Neural cell (in vitro differentiated cells): Measurements from ENCODE around the gene CYP2W1. TPM values are rescaled to one million over a fixed set of nuclear protein-coding genes. Genes with fewer than 3 reads are reported as not detected.

Experiments
- H2AFZ ChIP-seq: fragments of 200-600, 300-800 bp; sonication (generic), shearing (Covaris generic); 2 replicates; pipeline ENCODE4 v1.6.0; 2014; ENCODE audit warnings: low read depth, mild to moderate bottlenecking, antibody characterized with exemption, low read length, moderate library complexity
- H3F3A ChIP-seq: fragments of 200-600 bp; shearing (Covaris generic); 2 replicates; pipeline ENCODE4 v1.6.1; 2016; ENCODE audit warnings: mild to moderate bottlenecking, moderate library complexity, mixed read lengths, antibody characterized with exemption, low read length; ENCODE audit not compliant: insufficient read depth, poor library complexity, severe bottlenecking
- H3K27ac ChIP-seq: fragments of 200-600, 300-800 bp; sonication (generic), shearing (Covaris generic); 2 replicates; pipeline ENCODE4 v1.5.1; 2014; ENCODE audit warnings: mild to moderate bottlenecking, low read length, moderate library complexity
- H3K27me3 ChIP-seq: fragments of 300-800, 200-600 bp; sonication (generic), shearing (Covaris generic); 2 replicates; pipeline ENCODE4 v1.6.0; 2014; ENCODE audit warnings: mild to moderate bottlenecking, low read depth, low read length, moderate library complexity; ENCODE audit not compliant: insufficient read depth
- H3K36me3 ChIP-seq: fragments of 300-800, 200-600 bp; sonication (generic), shearing (Covaris generic); 2 replicates; pipeline ENCODE4 v1.5.1; 2014; ENCODE audit warnings: mild to moderate bottlenecking, antibody characterized with exemption, low read length, moderate library complexity; ENCODE audit not compliant: insufficient read depth
- H3K4me2 ChIP-seq: fragments of 300-800, 200-600 bp; sonication (generic), shearing (Covaris generic); 2 replicates; pipeline ENCODE4 v1.6.0; 2014; ENCODE audit warnings: mild to moderate bottlenecking, low read length
- H3K4me3 ChIP-seq: fragments of 300-800, 200-600 bp; sonication (generic), shearing (Covaris generic); 2 replicates; pipeline ENCODE4 v1.5.1; 2014; ENCODE audit warnings: mild to moderate bottlenecking, low read length, moderate library complexity
- H3K79me2 ChIP-seq: fragments of 200-600 bp; shearing (Covaris generic); replicated peaks from 2 replicates; pipeline ENCODE4 v1.6.0; 2014; ENCODE audit warnings: mild to moderate bottlenecking, low read length, moderate library complexity; ENCODE audit not compliant: insufficient read depth
- H3K9ac ChIP-seq: fragments of 300-800, 200-600 bp; sonication (generic), shearing (Covaris generic); 2 replicates; pipeline ENCODE4 v1.6.1; 2016; ENCODE audit warnings: mild to moderate bottlenecking, low read length, mixed read lengths
- H3K9me2 ChIP-seq: fragments of 200-600 bp; shearing (Covaris generic); 2 replicates; pipeline ENCODE4 v1.6.1; 2016; ENCODE audit warnings: mild to moderate bottlenecking, low read length, mixed read lengths; ENCODE audit not compliant: insufficient read depth
- H3K9me3 ChIP-seq: fragments of 200-600, 300-800 bp; sonication (generic), shearing (Covaris generic); 2 replicates; pipeline ENCODE4 v1.6.1; 2016; ENCODE audit warnings: mild to moderate bottlenecking, mixed run types, low read length, moderate library complexity, mixed read lengths
- H4K20me1 ChIP-seq: fragments of 200-600 bp; shearing (Covaris generic); 2 replicates; pipeline ENCODE4 v1.6.1; 2016; ENCODE audit warnings: mild to moderate bottlenecking, mixed run types; ENCODE audit not compliant: insufficient read depth
- CTCF ChIP-seq: fragments of 450-650 bp; IDR thresholded peaks from 2 replicates; pipeline ENCODE4 v1.5.1; 2014; ENCODE audit warnings: antibody characterized with exemption, mild to moderate bottlenecking, moderate library complexity; ENCODE audit not compliant: poor library complexity, severe bottlenecking
- EP300 ChIP-seq: fragments of 450-650 bp; conservative IDR thresholded peaks from 2 replicates; pipeline ENCODE4 v1.6.1; 2014; ENCODE audit warnings: antibody characterized with exemption, mild to moderate bottlenecking, moderate library complexity; ENCODE audit not compliant: poor library complexity, severe bottlenecking
- EZH2 ChIP-seq: fragments of 200-600, 300-800 bp; shearing (Covaris generic), sonication (generic); IDR thresholded peaks from 2 replicates; pipeline ENCODE4 v1.6.1; 2014; ENCODE audit warnings: antibody characterized with exemption, low read length, borderline replicate concordance, mild to moderate bottlenecking; ENCODE audit not compliant: insufficient read depth, poor library complexity, severe bottlenecking
- MXI1 ChIP-seq: fragments of 450-650 bp; conservative IDR thresholded peaks from 2 replicates; pipeline ENCODE4 v1.6.1; 2014; ENCODE audit warnings: antibody characterized with exemption, mild to moderate bottlenecking; ENCODE audit not compliant: poor library complexity, severe bottlenecking
- POLR2AphosphoS5 ChIP-seq: IDR thresholded peaks from 2 replicates; pipeline ENCODE4 v1.6.1; 2012
- RAD21 ChIP-seq: fragments of 450-650 bp; conservative IDR thresholded peaks from 2 replicates; pipeline ENCODE4 v1.6.1; 2014; ENCODE audit warnings: antibody characterized with exemption, mild to moderate bottlenecking, moderate library complexity
- REST ChIP-seq: IDR thresholded peaks from 2 replicates; pipeline ENCODE4 v1.6.1; 2012; ENCODE audit warnings: borderline replicate concordance
- SMC3 ChIP-seq: fragments of 450-650 bp; conservative IDR thresholded peaks from 2 replicates; pipeline ENCODE4 v1.6.1; 2014; ENCODE audit warnings: antibody characterized with exemption, mild to moderate bottlenecking, moderate library complexity; ENCODE audit not compliant: poor library complexity
- TAF1 ChIP-seq: IDR thresholded peaks from 2 replicates; pipeline ENCODE4 v1.6.1; 2012; ENCODE audit warnings: low read depth
- polyA plus RNA-seq: library from polyadenylated mRNA; depleted of rRNA; stranded (reverse); fragments of >200 nt; gene quantifications from 2 replicates; pipeline ENCODE4 v1.2.3, GENCODE V29; 2014

The CYP2W1 gene
- polyA plus RNA-seq, 1 donor from 2014 or later = not detected

- no peak overlapping the region for H3K4me2 ChIP-seq
- no peaks in the 10 kb centered on the region for H3K9me2 ChIP-seq
- peak overlapping the region; percentile 18 for H3K9ac ChIP-seq
- no peaks in the 10 kb centered on the region for H3F3A ChIP-seq
- no peaks in the 10 kb centered on the region for H3K36me3 ChIP-seq
- no peak overlapping the region for H3K4me3 ChIP-seq
- no peak for TF ChIP-seq RAD21
- no peak for TF ChIP-seq CTCF
- no peak for TF ChIP-seq EP300
- no peak for TF ChIP-seq SMC3
- TF ChIP-seq MXI1 = no peak
- no peak for TF ChIP-seq REST
- TF ChIP-seq EZH2 = no peak
- TF ChIP-seq POLR2AphosphoS5 = no peak
- no peak for TF ChIP-seq TAF1
- no peak overlapping the region for H2AFZ ChIP-seq
- no peaks in the 10 kb centered on the region for H4K20me1 ChIP-seq
- peak overlapping the region; percentile 28 for H3K27ac ChIP-seq
- H3K79me2 ChIP-seq = peaks cover 10% of the 10 kb centered on the region
- H3K9me3 ChIP-seq = no peaks in the 10 kb centered on the region
- H3K27me3 ChIP-seq = no peaks in the 10 kb centered on the region
These were observed 5.5 kb upstream of the CYP2W1 start for GRCh38 chr7:977326-978048.

DNA sequence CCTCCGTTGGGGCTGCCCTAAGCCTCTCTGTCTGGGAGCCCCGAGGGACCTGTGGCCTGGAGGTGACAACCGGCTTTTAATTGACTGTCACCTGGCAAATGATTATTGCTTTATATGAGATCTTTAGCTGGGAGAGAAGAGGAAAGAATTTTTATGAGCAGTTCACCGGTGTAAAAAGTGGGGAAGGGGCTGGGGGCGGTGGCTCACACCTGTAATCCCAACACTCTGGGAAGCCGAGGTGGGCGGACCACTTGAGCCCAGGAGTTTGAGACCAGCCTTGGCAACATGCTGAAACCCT, 5.0 kb upstream of the CYP2W1 start:
- Histone ChIP-seq H3K9me3 (no peaks in the 10 kb centered on the region), H3K9ac (peak overlapping the region; percentile 18), H3K79me2 (peaks cover 10% of the 10 kb centered on the region), H3K4me2 (no peak overlapping the region), H3K27me3 (no peaks in the 10 kb centered on the region), H3K9me2 (no peaks in the 10 kb centered on the region), H3K4me3 (no peak overlapping the region), H4K20me1 (no peaks in the 10 kb centered on the region), H3F3A (no peaks in the 10 kb centered on the region), H3K27ac (peak overlapping the region; percentile 28), H2AFZ (no peak overlapping the region), H3K36me3 (no peaks in the 10 kb centered on the region)
- no peak for TF ChIP-seq REST
- no peak for TF ChIP-seq MXI1
- no peak for TF ChIP-seq EZH2
- no peak for TF ChIP-seq POLR2AphosphoS5
- TF ChIP-seq TAF1 = no peak
- no peak for TF ChIP-seq CTCF
- TF ChIP-seq SMC3 = no peak
- TF ChIP-seq RAD21 = no peak
- no peak for TF ChIP-seq EP300
